NCI-H2171 (cell line): Measurements from ENCODE around the gene IP6K3.

Source experiments
- DNase-seq: peaks from one replicate; lab custom pipeline; 2025; lab: John Stamatoyannopoulos, UW

IP6K3 gene

GRCh38 chr6:33723371-33724085 lies 23.2 kb downstream of the IP6K3 start:
- DNase-seq: no peak

DNA sequence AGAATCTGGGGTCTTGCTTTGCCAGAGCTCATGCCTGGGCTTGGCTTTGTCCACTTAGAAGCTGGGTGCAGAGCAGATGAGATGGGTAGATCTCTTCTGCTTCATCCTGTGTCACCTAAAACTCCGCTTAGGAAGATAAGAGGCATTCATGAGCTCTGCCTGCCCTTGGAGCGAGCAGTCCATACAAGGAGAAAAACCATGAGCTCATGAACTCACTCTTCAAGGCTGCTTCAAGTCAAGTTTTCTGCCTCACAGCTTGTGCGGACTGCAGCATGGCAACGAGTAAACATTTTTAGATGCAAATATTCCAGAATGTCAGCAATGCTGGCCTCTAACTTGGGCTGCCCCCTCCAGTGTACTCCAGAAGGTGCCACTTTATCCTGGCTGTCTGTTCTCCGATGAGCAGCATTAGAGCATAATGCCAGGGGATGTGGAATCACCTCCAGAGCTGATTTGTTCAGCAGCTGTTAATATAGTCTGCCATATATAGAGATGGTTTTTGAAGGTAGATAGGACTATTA lies 24.5 kb downstream of the IP6K3 start:
- DNase-seq: no peak

- DNase-seq: no peak
Observed at GRCh38 chr6:33721508-33721907, 25.2 kb downstream of the IP6K3 start.

- no peak for DNase-seq
Observed at GRCh38 chr6:33720998-33721397, 25.7 kb downstream of the IP6K3 start.

- DNase-seq: peak; percentile 21
Observed at GRCh38 chr6:33719326-33719987, 27.2 kb downstream of the IP6K3 start.

- no peak for DNase-seq
Observed at GRCh38 chr6:33718713-33719112, 28.0 kb downstream of the IP6K3 start.

GRCh38 chr6:33717934-33718455 lies 28.7 kb downstream of the IP6K3 start:
- DNase-seq: no peak

DNA sequence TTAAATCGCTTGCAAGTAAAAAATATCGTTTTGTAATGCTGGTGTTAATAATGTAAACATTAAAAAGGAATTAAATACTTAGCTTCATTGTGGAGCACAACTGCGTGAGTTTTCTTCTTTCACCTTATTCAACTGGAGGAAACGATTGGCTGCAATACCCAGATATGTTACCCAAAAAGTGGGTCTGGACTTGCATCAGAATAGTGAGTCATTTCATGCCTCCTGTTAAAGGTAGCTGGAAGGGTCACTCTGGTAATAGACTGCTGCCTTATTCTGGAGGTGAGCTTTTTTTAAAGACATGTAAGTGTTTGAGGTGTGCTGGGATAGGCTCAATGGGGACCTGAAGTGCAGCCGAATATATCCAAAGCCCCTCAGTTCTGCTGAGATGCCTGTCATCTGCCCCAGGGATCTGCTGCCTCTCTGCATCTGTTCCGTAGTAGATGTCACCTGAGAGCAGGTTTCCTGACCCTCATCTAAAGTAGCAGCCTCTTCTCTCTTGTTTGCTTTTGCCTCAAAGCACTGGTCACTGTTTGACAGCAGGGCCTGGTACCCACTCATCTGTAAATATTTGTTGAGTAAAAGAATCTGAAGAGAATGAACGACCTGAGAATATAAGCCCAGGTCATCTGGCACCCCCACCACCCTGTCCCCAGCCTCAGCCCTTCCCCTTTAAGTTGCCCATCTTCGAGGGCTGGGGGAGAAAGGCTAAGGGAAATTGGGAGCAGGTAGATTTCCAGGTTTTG lies 29.6 kb downstream of the IP6K3 start:
- DNase-seq: no peak

DNA sequence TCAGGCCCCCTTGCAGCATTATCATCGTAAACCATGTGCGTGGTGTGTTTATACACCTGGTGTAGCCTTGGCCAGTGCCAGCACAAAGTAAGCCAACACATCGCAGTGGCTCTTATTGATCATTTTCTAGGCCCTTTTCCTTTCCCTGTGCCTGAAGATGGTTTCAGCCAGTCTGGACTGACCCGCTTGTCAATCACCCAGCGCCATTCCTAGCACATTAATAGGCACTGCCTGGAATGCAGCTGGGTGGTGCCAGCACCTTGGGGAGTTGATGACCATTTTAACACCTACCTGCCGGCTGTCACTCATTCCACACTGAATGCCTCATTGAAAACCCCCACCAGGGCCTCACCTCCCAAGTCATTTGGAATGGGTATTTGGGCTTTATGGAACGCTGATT lies 30.3 kb downstream of the IP6K3 start:
- no peak for DNase-seq

- DNase-seq: no peak
Observed at GRCh38 chr6:33714385-33715040, 32.2 kb downstream of the IP6K3 start.

- DNase-seq: no peak
Observed at GRCh38 chr6:33713786-33714185, 32.9 kb downstream of the IP6K3 start.

DNA sequence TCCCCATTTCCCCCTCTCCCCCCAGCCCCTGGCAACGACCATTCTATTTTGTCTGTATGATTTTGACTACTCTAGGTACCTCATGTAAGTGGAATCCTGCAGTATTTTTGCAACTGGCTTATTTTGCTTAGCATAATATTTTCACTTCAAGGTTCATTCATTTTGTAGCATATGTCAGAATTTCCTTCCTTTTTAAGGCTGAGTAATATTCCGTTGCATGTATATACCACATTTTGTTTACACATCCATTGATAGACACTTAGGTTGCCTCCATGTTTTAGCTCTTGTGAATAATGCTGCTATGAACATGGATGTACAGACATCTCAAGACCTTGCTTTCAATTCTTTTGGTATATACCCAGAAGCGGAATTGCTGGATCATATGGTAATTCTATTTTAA lies 33.8 kb downstream of the IP6K3 start:
- no peak for DNase-seq

DNA sequence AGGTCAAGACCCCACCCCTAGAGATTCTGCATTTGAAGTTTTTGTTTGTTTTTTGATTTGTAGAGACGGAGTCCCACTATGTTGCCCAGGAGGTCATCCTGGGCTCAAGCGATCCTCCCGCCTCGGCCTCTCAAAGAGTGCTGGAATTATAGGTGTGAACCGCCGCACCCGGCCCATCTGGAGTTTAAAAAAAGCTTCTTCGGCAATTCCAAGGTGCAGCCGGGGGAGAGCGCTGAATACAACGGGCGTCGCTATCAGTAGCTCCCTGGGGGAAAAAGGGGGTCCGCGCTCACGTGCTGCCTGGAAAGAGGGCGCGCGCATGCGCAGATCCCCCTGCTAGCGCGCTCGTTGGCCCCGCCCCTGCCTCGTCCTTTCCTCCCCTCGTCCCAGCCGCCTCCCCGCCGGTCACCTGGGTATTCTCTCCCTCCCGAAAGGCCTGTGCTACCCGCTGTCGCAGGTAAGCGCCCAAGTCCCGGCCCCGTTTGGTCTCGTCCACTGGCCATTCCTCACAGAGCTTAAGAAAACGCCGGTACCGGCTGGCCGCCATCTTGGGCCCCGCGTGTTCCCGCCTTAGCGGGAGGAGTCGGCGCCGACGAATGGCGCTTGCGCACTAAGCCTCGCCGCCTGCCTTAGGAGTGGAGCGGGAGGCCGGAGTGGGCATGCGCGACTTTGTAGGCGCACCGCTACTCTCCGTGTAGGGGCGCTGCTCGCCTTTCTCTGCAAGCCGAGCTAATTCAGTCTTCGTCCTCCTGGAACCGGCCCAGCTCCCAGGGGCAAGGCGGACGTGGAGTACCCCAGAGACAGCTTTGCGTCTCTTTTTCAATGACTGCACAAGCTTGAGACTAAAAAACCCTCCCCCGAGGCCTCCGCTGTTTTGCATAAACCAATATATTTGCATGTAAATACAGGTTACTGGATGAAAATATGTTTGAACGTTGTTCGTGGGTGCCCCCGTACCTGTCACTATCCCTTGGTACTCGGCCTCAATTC lies 35.3 kb downstream of the IP6K3 start, which contains the start of gene UQCC2:
TSS of gene UQCC2 (minus strand) at position 561 of the 990 bp plus-strand sequence. CDS start at position 547, 14 bp downstream.
- DNase-seq: peak; percentile 97

DNA sequence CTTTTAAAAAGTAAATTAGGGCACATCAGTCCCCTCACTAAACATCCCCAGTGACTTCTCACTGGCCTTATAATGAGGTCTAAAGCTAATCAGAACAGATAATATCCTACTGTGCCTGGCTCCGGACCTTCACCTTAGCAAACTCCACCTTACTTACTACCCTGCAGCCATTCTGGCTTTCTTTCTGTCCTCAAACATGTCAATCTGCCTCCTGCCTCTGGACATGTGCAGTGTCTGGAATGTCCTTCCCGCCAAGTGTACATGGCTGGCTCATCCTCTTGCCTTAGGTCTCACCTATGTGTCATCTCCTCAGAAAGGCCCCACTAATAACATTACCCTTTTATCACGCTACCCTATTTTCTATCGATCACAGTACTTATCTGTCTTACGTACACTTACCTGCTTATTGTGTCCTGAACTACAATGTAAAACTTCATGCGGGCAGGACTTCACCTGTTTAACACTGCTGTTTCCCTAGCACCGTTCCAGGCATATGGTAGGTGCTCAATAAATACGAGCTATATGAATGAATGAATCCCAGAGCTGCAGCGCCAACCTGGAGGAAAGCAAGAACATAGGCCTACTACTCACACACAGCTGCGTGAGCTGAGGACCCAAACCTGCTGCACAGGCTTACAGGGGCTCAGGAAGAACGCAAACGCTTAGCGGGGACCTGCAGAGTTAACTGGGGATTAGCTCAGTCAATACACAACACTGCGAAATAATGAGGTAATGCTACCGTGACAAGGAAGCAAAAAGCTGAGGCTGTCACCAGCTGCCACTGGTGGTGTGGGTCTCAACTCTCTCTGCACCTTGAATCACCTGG lies 36.2 kb downstream of the IP6K3 start:
- DNase-seq: no peak

DNA sequence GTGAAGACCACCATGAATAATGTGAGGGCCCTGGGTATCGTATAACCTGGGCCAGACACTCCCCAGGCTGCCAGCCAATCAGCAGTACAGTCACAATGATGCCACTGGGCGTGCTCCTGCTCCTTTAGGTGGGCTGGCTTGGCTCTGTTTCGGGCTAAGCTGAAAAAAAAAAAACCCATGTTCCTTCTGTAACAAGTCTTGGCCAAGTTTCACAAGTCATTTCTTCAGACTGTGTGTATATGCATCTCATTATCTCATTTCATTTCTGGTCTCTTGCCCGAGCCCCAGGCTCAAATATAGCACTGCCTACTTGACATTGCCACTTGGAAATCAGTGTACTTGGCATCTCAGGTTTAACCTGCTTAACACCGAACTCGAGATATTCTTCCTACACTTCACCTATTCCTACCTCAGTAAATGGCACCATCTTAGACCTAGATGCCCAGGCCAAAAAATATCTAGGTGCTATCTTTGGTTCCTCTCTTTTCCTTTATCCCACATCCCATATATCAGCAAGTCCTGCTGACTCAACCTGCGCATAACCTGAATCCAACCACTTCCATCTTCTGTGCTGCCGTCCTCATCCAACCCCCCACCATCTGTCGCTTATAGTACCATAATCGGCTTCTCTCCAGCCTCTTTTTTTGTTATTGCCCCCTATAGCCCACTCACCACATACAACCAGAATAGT lies 37.0 kb downstream of the IP6K3 start:
- no peak for DNase-seq

DNA sequence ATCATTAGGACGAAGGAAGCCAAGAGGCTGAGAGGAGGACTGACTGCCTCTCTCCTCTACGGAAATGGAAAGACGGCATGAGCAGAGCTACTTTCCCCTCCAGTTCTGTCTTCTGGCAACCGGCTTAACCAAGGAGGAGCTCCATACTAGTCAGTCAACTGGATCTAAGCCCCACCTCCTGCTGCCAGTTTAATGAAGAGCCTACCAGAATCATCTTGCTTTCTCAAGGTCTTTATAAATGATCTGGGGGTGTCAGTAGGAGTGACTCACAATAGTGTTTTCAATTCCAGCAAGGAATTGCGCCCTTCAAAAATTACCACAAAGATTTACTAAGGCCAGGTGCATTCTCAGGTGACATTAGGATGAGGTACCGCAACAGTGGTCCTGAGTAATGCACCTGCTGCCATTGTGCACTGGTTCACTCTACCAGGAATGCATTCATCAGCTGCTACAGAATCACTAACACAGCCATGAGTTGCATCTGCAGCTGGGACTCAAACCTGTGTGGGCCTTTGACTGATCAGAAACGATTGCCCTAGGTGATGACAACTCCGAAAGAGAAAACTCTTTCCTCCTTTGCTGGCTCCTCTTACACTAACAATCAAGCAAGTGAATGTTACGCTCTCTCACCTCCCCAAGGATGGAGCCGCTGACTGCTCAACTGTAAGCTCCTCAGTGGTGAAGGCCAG lies 38.0 kb downstream of the IP6K3 start:
- DNase-seq: no peak

DNA sequence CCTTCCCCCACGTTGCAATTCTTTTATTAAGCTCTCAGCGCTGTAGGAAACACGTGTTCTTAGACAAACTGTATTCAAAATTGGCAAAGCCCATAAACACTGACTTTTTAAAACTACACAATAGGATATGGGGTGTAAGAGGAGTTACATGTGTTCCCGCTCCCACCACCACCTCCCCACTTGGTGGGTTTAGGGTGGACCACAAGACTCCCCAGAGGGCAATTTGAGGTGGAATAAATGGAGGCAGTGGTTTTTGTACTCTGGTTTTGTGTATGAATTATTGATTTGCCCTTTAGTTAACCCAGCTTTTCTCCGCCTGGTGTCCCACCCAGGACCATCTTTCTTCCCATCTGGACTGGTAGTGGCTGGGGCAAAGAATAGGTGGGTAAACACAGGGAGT lies 38.9 kb downstream of the IP6K3 start:
- DNase-seq: no peak

GRCh38 chr6:33705955-33706725 lies 40.6 kb downstream of the IP6K3 start:
- no peak for DNase-seq
